HG03354 (cell line): Measurements from ENCODE around the gene SUGCT.
"Not testable (repeated sequence)": the region's sequence is repeated elsewhere in the genome, so short reads cannot be mapped to it uniquely, and the experiment has no call there.

Source experiments
- ATAC-seq: cut with Tn5 transposase; IDR thresholded peaks from one replicate; pipeline ENCODE4 v1.9.1; 2021; ENCODE audit warnings: mild to moderate bottlenecking; ENCODE audit not compliant: unreplicated experiment, poor library complexity, severe bottlenecking

The SUGCT gene

DNA sequence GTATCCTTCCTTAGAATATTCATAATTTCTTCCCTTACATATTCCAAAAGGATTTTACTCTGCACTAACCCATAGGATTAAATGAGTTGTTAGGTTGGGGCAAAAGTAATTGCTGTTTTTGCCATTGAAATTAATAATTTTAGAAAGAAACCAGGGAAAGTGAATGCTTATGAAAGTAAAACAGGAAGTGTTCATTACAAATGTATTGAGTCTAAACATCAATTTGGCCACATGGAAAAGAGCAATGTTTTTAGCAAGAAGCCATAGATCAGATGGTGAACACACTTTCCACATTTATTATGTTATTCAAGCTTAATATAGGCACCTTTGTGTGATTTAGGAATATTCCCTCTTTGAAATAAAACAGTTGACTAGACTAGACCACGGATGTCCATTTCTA, 102.9 kb downstream of the SUGCT start:
- ATAC-seq = no peak

- no peak for ATAC-seq
Measured at GRCh38 chr7:40239755-40240303, 105.0 kb downstream of the SUGCT start.

GRCh38 chr7:40243076-40243475, 108.3 kb downstream of the SUGCT start:
- no peak for ATAC-seq

DNA sequence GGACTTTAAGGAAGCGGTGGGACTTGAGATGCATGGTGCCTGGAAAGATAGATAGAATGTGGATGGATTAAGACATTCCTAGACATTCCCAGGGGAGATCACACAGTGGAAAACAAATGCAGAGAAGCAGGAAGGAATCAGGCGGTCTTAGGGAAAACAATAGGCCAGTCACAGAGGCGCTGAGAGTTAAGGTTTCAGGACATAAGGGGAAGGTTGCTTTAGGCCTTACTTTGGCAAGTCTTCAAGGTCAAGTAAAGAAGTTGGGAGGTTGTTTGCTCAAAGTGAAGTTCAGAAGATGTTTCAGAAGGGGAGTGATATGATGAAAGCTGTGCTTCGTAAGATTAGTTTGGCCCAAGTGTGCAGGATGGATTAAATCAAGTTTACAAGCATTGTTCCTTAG, 109.4 kb downstream of the SUGCT start:
- ATAC-seq = no peak

- no peak for ATAC-seq
Measured at GRCh38 chr7:40248681-40249080, 113.9 kb downstream of the SUGCT start.

- ATAC-seq = not testable (repeated sequence)
Measured at GRCh38 chr7:40253444-40253843, 118.6 kb downstream of the SUGCT start.

- ATAC-seq = no peak
Measured at GRCh38 chr7:40263752-40264390, 129.1 kb downstream of the SUGCT start.

- no peak for ATAC-seq
Measured at GRCh38 chr7:40267583-40267982, 132.8 kb downstream of the SUGCT start.

GRCh38 chr7:40268810-40269209, 134.0 kb downstream of the SUGCT start:
- ATAC-seq = not testable (repeated sequence)

DNA sequence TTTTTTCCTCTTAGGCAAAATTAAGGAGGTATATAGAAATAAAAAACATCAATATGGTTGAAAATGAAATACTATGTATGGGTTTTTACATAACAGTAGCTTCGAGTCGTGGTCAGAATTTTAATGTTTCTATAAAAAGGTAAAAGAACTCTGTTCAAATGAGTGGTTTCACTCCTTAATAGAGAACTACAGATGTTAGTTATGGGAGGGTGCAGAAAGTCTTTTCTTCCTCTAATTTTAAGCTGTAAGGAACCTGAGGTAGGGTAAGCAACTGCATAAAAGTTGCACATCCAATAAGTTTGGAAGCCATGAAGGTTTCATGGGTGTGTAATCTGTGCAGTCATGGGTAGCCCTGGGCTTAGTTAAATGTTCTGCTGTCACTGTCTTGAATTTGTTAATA, 141.3 kb downstream of the SUGCT start:
- no peak for ATAC-seq

- no peak for ATAC-seq
Measured at GRCh38 chr7:40279991-40280390, 145.2 kb downstream of the SUGCT start.

DNA sequence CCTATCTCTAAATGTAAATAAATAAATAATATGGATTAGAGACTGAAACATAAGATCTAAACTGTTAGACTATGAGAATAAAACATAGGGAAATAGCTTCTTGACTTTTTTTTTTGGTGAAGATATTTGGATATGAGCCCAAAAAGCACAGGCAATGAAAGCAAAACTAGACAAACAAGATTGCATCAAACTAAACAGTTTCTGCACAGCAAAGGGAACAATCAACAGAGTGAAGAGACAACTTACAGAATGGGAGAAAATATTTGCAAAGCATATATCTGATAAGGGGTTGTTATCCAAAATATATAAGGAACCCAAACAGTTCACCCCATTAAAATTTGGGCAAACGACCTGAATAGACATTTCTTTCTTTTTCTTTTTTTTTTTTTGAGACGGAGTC, 148.1 kb downstream of the SUGCT start:
- ATAC-seq = no peak

GRCh38 chr7:40283391-40283790, 148.6 kb downstream of the SUGCT start:
- ATAC-seq = no peak

DNA sequence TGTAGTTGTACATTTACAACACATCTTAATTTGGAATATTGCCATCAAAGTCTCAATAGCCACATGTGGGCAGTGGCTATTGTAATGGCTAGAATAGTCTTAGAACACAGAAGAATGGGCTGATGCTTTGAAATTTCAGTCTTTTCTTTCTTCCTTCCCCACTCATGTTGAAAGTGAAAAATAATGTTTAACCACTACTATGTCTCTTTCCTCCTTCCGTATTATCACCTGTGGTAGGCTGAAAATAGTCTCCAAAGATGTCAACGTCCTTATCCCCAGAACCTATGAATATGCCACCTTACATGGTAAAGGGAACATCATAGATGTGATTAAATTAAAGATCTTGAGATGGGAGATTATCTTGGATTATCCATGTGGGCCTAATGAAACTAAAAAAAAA, 154.0 kb downstream of the SUGCT start:
- ATAC-seq = no peak

DNA sequence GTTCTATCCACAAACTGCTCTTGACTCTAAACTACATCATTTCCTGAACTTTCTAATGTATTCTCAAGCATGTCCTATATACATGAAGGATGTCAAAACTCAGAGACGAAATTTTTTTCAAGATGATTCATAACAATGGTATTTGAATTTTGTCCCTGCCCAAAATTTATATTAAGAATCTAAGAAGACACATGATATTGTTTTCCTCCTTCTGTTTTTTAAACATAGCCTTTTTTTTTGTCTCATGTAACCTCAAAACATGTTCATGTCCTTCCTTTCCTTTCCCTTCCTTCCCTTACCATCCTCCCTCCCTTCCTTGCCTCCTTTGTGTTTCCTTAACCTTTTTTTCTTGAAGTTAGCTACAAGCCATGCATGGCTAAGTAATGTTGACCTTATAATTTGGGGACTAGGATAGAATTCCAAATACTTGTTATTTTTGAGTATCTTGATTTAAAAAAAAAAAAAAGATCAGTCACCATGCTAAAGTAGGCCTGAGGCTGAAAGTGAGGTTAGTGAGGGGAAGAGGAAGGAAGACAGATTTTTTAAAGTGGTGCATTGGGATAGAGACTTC, 163.0 kb downstream of the SUGCT start:
- no peak for ATAC-seq

- no peak for ATAC-seq
Measured at GRCh38 chr7:40298421-40298820, 163.6 kb downstream of the SUGCT start.

DNA sequence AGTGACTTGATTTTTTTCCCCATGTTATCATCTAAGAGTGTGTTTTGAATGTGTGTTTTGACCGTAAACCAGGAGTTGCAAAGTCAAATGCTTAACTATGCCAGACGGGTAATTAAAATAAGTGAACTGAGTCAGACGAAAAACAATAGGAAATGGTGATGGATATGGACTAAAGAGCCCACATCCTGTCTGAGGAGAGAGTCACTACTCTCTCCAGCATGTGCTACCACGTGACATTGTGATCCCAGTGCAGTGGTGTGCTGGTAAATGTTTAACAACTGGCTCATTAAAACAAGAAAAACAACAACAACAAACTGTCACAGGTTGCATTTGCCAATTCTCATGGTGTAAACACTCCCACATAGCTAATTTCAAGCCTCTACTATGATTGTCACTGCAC, 164.3 kb downstream of the SUGCT start:
- peak; percentile 55 for ATAC-seq

- no peak for ATAC-seq
Measured at GRCh38 chr7:40300146-40300670, 165.4 kb downstream of the SUGCT start.

DNA sequence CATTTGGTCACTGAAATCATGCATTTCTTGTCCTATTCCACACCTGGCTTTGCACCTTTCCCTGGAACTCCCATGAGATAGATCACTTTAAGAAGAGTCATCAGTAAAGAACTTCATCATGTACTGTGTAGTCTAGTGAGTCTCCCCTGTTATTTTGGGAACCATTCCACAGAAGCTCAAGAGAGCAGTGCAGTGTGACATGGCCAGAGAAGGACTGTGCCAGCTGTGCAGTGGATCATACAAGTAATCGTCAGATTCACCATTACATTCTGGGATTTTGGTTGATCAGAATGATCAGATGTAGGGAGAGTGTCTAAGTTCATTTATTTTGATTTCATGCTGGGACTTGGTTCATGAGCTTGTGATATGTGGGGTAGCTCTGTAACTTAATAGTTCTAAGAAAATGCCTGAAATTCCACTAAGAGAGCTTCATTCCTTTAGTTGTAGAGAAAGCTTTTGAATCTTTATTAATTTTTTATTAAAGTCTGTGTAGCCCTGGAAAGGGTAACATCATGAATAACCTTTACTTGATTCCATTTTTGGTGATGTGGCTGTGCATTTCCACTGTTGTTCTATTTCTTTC, 166.8 kb downstream of the SUGCT start:
- ATAC-seq = no peak

- no peak for ATAC-seq
Measured at GRCh38 chr7:40303996-40304395, 169.2 kb downstream of the SUGCT start.

- no peak for ATAC-seq
Measured at GRCh38 chr7:40305229-40305628, 170.4 kb downstream of the SUGCT start.
